Tibial nerve (tissue), 4 donors: ENCODE measurements around the gene STMN3. TPM values are rescaled to one million over a fixed set of nuclear protein-coding genes. Genes with fewer than 3 reads are reported as not detected.
A peak's percentile ranks its signal among the peaks of the same experiment; 100 is the strongest.

Experiments
- DNase-seq, 2 donors: peaks; one replicate each; pipeline ENCODE4 v3.0.0-alpha.2; 2019; ENCODE audit warnings: low spot score in 2 of 2
- H3K27ac ChIP-seq, 4 donors: fragments of 200-600 bp; sonication (generic) in 3 of 4; one replicate each; pipeline ENCODE4 v1.5.1; 2017 to 2019; ENCODE audit warnings: mild to moderate bottlenecking in 1 of 4
- H3K27me3 ChIP-seq, 2 donors: fragments of 200-600 bp; sonication (generic) in 1 of 2; one replicate each; pipeline versions ENCODE4 v1.5.1 to v1.6.0; 2017 to 2019
- H3K36me3 ChIP-seq, 3 donors: fragments of 200-600 bp; sonication (generic); one replicate each; pipeline ENCODE4 v1.5.1; 2018 to 2019
- H3K4me1 ChIP-seq, 4 donors: fragments of 200-600 bp; sonication (generic) in 3 of 4; one replicate each; pipeline ENCODE4 v1.5.1; 2017 to 2019
- H3K4me3 ChIP-seq, 4 donors: fragments of 200-600 bp; sonication (generic) in 3 of 4; one replicate each; pipeline ENCODE4 v1.5.1; 2017 to 2019; ENCODE audit warnings: mild to moderate bottlenecking in 1 of 4, moderate library complexity in 1 of 4
- H3K9me3 ChIP-seq, 4 donors: fragments of 200-600 bp; sonication (generic) in 3 of 4; one replicate each; pipeline ENCODE4 v1.5.1; 2017 to 2019
- CTCF ChIP-seq, 5 experiments: fragments of 200-600 bp in 3 of 5; fragments of 450-650 bp in 2 of 5; sonication (generic) in 3 of 5; IDR thresholded peaks; one replicate each; pipeline ENCODE4 v1.5.1; 2016 to 2019; ENCODE audit warnings: antibody characterized with exemption in 5 of 5, mild to moderate bottlenecking in 3 of 5, moderate library complexity in 2 of 5
- EP300 ChIP-seq, 2 donors: sonication (generic); formaldehyde crosslinking; IDR thresholded peaks; one replicate each; pipeline ENCODE4 v1.6.1; 2017; ENCODE audit warnings: antibody characterized with exemption in 2 of 2, mild to moderate bottlenecking in 1 of 2
- POLR2A ChIP-seq, 2 donors: fragments of 450-650 bp; IDR thresholded peaks; one replicate each; pipeline ENCODE4 v1.6.1; 2017; ENCODE audit warnings: antibody characterized with exemption in 2 of 2, mild to moderate bottlenecking in 2 of 2, moderate library complexity in 2 of 2
- WGBS, 2 donors: methylation state at CpG; one replicate each; pipeline ENCODE4 v1.1.5; 2018; 5-methylcytosine and 5-hydroxymethylcytosine counted together
- total RNA-seq, 4 donors: library from RNA; depleted of rRNA; stranded (reverse); fragments of >200 nt; gene quantifications; one replicate each; pipeline ENCODE4 v1.1.0, GENCODE V29; 2016

The STMN3 gene
- total RNA-seq, 4 donors from 2014 or later: 12.3 to 26.4 (median 15.5) TPM

- peaks cover 0 to 67% (median 28%) of the 10 kb centered on the region in 4 donors for H3K4me1 ChIP-seq
- no peak for DNase-seq
- H3K4me3 ChIP-seq: no peak overlapping the region
- H3K27me3 ChIP-seq: no peaks in the 10 kb centered on the region
- H3K27ac ChIP-seq: peak overlapping the region in 3 of 4 donors; percentile 38 to 66 (median 50)
- WGBS, 2 donors: 69 to 85% methylated on average over 16 to 19 of the region's 21 CpGs
- TF ChIP-seq POLR2A (IDR thresholded peaks at IDR 0.05) (no peak), EP300 (IDR thresholded peaks at IDR 0.05) (no peak)
- peaks cover 0 to 64% (median 2%) of the 10 kb centered on the region in 3 donors for H3K36me3 ChIP-seq
- no peaks in the 10 kb centered on the region for H3K9me3 ChIP-seq
Observed at GRCh38 chr20:63691711-63692435, 38.6 kb upstream of the STMN3 start.

- H3K4me1 ChIP-seq: peaks cover 0 to 67% (median 28%) of the 10 kb centered on the region in 4 donors
- TF ChIP-seq EP300 (IDR thresholded peaks at IDR 0.05) (no peak), CTCF (IDR thresholded peaks at IDR 0.05) (no peak), POLR2A (IDR thresholded peaks at IDR 0.05) (no peak)
- H3K9me3 ChIP-seq: no peaks in the 10 kb centered on the region
- H3K36me3 ChIP-seq: peaks cover 0 to 60% (median 2%) of the 10 kb centered on the region in 3 donors
- no peak for DNase-seq
- WGBS, 2 donors: 77 to 86% methylated on average over 18 to 21 of the region's 24 CpGs
- no peak overlapping the region for H3K4me3 ChIP-seq
- no peaks in the 10 kb centered on the region for H3K27me3 ChIP-seq
- peak overlapping the region in 2 of 4 donors; percentile 50 to 66 for H3K27ac ChIP-seq
Observed at GRCh38 chr20:63690898-63691710, 37.9 kb upstream of the STMN3 start.

GRCh38 chr20:63690003-63690897, 37.0 kb upstream of the STMN3 start:
- TF ChIP-seq CTCF (IDR thresholded peaks at IDR 0.05) (no peak), EP300 (IDR thresholded peaks at IDR 0.05) (no peak), POLR2A (IDR thresholded peaks at IDR 0.05) (no peak)
- WGBS, 2 donors: 82 to 85% methylated on average over 24 to 29 of the region's 40 CpGs
- H3K4me1 ChIP-seq: peaks cover 0 to 67% (median 35%) of the 10 kb centered on the region in 4 donors
- H3K27ac ChIP-seq: peak overlapping the region in 2 of 4 donors; percentile 95 to 97
- H3K36me3 ChIP-seq: peaks cover 0 to 53% (median 2%) of the 10 kb centered on the region in 3 donors
- H3K27me3 ChIP-seq: no peaks in the 10 kb centered on the region
- no peak for DNase-seq
- H3K4me3 ChIP-seq: no peak overlapping the region
- H3K9me3 ChIP-seq: no peaks in the 10 kb centered on the region

- Histone ChIP-seq H3K4me3 (no peak overlapping the region), H3K27me3 (no peaks in the 10 kb centered on the region), H3K36me3 (peaks cover 0 to 44% (median 2%) of the 10 kb centered on the region in 3 donors), H3K4me1 (peaks cover 0 to 75% (median 36%) of the 10 kb centered on the region in 4 donors), H3K9me3 (no peaks in the 10 kb centered on the region), H3K27ac (peak overlapping the region in 3 of 4 donors; percentile 85 to 97 (median 95))
- 91 to 92% methylated on average over 12 to 20 of the region's 44 CpGs for WGBS, 2 donors
- TF ChIP-seq CTCF (IDR thresholded peaks at IDR 0.05): no peak
- TF ChIP-seq EP300 (IDR thresholded peaks at IDR 0.05): no peak
- TF ChIP-seq POLR2A (IDR thresholded peaks at IDR 0.05): no peak
- no peak for DNase-seq
Observed at GRCh38 chr20:63689046-63690002, 36.1 kb upstream of the STMN3 start.
